Measurements from ENCODE around the gene GNL2. TPM values are rescaled to one million over a fixed set of nuclear protein-coding genes. Genes with fewer than 3 reads are reported as not detected.

The GNL2 gene
- total and polyA plus RNA-seq, 9 of the 15 experiments (the other 6 are each of a cell fraction or from before 2014, with no cell fraction given): 156 to 371 (median 263) TPM

DNA sequence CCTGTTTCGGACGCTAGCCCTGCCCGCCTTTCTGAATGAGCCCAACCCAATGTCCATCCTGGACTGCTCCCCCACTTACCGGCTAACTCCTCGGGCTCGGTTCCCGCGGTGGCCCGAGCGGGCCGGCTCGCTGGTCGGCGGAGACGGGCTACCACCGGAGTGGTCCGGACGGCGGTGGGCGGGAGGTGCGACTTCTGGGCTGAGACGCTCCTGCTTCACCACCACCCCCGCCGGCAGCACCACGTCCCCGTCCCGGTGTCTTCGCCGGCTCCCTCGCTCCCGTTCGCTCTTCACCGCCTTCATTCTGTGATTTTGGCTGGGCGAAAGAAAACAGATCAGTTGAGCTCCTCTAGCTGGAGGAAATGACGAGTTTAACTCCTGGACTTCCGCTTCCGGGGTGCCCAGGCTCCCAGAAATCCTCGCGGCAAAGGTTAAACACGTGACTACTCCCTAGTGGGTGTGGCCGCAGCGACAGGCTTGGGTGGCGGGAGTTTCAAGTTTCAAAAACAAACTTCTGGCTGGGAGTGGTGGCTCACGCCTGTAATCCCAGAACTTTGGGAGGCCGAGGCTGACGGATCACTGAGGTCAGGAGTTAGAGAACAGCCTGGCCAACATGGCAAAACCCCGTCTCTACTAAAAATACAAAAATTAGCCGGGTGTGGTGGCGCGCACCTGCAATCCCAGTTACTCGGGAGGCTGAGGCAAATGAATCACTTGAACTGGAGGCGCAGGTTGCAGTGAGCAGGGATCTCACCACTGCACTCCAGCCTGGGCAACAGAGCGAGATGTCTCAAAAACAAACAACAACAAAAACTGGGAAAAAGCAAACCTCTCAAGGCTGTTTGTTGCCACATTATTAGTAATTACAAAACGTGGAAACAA is 41.6 kb downstream of the GNL2 start, which contains the start of gene SNIP1 (continued):
- TF ChIP-seq, protein P1, sequence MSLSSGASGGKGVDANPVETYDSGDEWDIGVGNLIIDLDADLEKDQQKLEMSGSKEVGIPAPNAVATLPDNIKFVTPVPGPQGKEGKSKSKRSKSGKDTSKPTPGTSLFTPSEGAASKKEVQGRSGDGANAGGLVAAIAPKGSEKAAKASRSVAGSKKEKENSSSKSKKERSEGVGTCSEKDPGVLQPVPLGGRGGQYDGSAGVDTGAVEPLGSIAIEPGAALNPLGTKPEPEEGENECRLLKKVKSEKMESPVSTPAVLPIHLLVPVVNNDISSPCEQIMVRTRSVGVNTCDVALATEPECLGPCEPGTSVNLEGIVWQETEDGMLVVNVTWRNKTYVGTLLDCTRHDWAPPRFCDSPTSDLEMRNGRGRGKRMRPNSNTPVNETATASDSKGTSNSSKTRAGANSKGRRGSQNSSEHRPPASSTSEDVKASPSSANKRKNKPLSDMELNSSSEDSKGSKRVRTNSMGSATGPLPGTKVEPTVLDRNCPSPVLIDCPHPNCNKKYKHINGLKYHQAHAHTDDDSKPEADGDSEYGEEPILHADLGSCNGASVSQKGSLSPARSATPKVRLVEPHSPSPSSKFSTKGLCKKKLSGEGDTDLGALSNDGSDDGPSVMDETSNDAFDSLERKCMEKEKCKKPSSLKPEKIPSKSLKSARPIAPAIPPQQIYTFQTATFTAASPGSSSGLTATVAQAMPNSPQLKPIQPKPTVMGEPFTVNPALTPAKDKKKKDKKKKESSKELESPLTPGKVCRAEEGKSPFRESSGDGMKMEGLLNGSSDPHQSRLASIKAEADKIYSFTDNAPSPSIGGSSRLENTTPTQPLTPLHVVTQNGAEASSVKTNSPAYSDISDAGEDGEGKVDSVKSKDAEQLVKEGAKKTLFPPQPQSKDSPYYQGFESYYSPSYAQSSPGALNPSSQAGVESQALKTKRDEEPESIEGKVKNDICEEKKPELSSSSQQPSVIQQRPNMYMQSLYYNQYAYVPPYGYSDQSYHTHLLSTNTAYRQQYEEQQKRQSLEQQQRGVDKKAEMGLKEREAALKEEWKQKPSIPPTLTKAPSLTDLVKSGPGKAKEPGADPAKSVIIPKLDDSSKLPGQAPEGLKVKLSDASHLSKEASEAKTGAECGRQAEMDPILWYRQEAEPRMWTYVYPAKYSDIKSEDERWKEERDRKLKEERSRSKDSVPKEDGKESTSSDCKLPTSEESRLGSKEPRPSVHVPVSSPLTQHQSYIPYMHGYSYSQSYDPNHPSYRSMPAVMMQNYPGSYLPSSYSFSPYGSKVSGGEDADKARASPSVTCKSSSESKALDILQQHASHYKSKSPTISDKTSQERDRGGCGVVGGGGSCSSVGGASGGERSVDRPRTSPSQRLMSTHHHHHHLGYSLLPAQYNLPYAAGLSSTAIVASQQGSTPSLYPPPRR (CRISPR knock-in tag; IDR thresholded peaks at IDR 0.05; ENCODE audit: borderline replicate concordance): no peak
- TF ChIP-seq LEF1 (IDR thresholded peaks at IDR 0.05) (no peak; the same call in 1 of the 2 replicates), CHCHD3 (CRISPR knock-in tag; IDR thresholded peaks at IDR 0.05) (no peak), GTF2E2 (tag; IDR thresholded peaks at IDR 0.05) (peak; percentile 75; the same call in 1 of the 2 replicates), RBM25 (IDR thresholded peaks at IDR 0.05; ENCODE audit: low read depth, low read length, severe bottlenecking) (peak; percentile 81), TAF1 (IDR thresholded peaks at IDR 0.05; ENCODE audit: control insufficient read depth, extremely low read depth, insufficient read depth, low read length, severe bottlenecking) (peak; percentile 85), ZNF586 (CRISPR knock-in tag; conservative IDR thresholded peaks at IDR 0.05) (no peak), DPF2 (IDR thresholded peaks at IDR 0.05) (peak; percentile 62), BHLHE40 (IDR thresholded peaks at IDR 0.05; ENCODE audit: low read length) (peak; percentile 98), SAP30 (IDR thresholded peaks at IDR 0.05; ENCODE audit: borderline replicate concordance, insufficient read depth, low read depth, low read length, poor library complexity, severe bottlenecking) (peak; percentile 68), MED1 (CRISPR knock-in tag; IDR thresholded peaks at IDR 0.05; ENCODE audit: borderline replicate concordance) (no peak), CREBBP (IDR thresholded peaks at IDR 0.05; ENCODE audit: low read depth, low read length) (no peak), FOSL1 (tag; conservative IDR thresholded peaks at IDR 0.05) (0 out of 2 replicates have a peak, but pooled peaks have one; percentile 55), ZFP30 (CRISPR knock-in tag; IDR thresholded peaks at IDR 0.05; ENCODE audit: borderline replicate concordance) (no peak), KDM4B (IDR thresholded peaks at IDR 0.05; ENCODE audit: borderline replicate concordance in 2 of 2, low read depth in 1 of 2) (peak in 1 of 2 experiments; percentile 91; a peak in 1 of 4 replicates), TOE1 (IDR thresholded peaks at IDR 0.05; ENCODE audit: borderline replicate concordance) (peak; percentile 99), TOE1 (CRISPR knock-in tag; IDR thresholded peaks at IDR 0.05; ENCODE audit: borderline replicate concordance, low read depth) (no peak), ZNF445 (CRISPR knock-in tag; IDR thresholded peaks at IDR 0.05; ENCODE audit: low read depth) (no peak), HMGN3 (IDR thresholded peaks at IDR 0.05; ENCODE audit: borderline replicate concordance, extremely low read depth, insufficient read length, low read depth, low read length) (peak; percentile 57), FOS (IDR thresholded peaks at IDR 0.05; ENCODE audit: extremely low read depth, insufficient read length) (no peak), CBFA2T2 (conservative IDR thresholded peaks at IDR 0.05) (peak; percentile 86)
- TF ChIP-seq, protein P2, sequence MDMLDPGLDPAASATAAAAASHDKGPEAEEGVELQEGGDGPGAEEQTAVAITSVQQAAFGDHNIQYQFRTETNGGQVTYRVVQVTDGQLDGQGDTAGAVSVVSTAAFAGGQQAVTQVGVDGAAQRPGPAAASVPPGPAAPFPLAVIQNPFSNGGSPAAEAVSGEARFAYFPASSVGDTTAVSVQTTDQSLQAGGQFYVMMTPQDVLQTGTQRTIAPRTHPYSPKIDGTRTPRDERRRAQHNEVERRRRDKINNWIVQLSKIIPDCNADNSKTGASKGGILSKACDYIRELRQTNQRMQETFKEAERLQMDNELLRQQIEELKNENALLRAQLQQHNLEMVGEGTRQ (CRISPR knock-in tag; IDR thresholded peaks at IDR 0.05): peak; percentile 97
